SU-DHL-6 (cell line): ENCODE measurements around the gene TMOD1.
"Not testable (repeated sequence)": the region's sequence is repeated elsewhere in the genome, so short reads cannot be mapped to it uniquely, and the experiment has no call there.

ENCODE experiments used
- H2AFZ ChIP-seq: fragments of 200-600 bp; sonication (generic); 2 replicates; pipeline ENCODE4 v1.6.1; 2014; ENCODE audit warnings: low read depth, mild to moderate bottlenecking, moderate library complexity, mixed read lengths, antibody characterized with exemption, low read length; ENCODE audit not compliant: severe bottlenecking
- H3F3A ChIP-seq: fragments of 200-600 bp; shearing (Covaris generic); 2 replicates; pipeline ENCODE4 v1.6.0; 2016; ENCODE audit warnings: antibody characterized with exemption, mild to moderate bottlenecking; ENCODE audit not compliant: insufficient read depth
- H3K27ac ChIP-seq: fragments of 200-600 bp; sonication (generic); 2 replicates; pipeline ENCODE4 v1.5.1; 2016; ENCODE audit warnings: low read depth, mild to moderate bottlenecking, low read length, moderate library complexity, mixed read lengths
- H3K27me3 ChIP-seq: fragments of 200-600 bp; sonication (generic), shearing (Covaris generic); 2 replicates; pipeline ENCODE4 v1.6.0; 2014; ENCODE audit warnings: mild to moderate bottlenecking, low read length
- H3K36me3 ChIP-seq: fragments of 200-600 bp; sonication (generic); 2 replicates; pipeline ENCODE4 v1.6.1; 2014; ENCODE audit warnings: mild to moderate bottlenecking, low read length, mixed read lengths
- H3K4me2 ChIP-seq: fragments of 300-600, 200-600 bp; shearing (Covaris generic), sonication (generic); 2 replicates; pipeline ENCODE4 v1.6.0; 2014; ENCODE audit warnings: low read length, low read depth, mild to moderate bottlenecking; ENCODE audit not compliant: poor library complexity, severe bottlenecking
- H3K4me3 ChIP-seq: fragments of 200-600 bp; sonication (generic); 2 replicates; pipeline ENCODE4 v1.5.1; 2014; ENCODE audit warnings: antibody characterized with exemption, low read length, mild to moderate bottlenecking, mixed read lengths; ENCODE audit not compliant: insufficient read depth, poor library complexity, severe bottlenecking
- H3K79me2 ChIP-seq: fragments of 200-600 bp; sonication (generic); 2 replicates; pipeline ENCODE4 v1.6.1; 2014; ENCODE audit warnings: mild to moderate bottlenecking, low read length, moderate library complexity; ENCODE audit not compliant: insufficient read depth
- H3K9ac ChIP-seq: fragments of 200-600 bp; sonication (generic); 2 replicates; pipeline ENCODE4 v1.7.0; 2014; ENCODE audit warnings: mild to moderate bottlenecking, low read length
- H3K9me2 ChIP-seq: fragments of 200-600 bp; sonication (generic); replicated peaks from 2 replicates; pipeline ENCODE4 v1.6.1; 2014; ENCODE audit warnings: low read length; ENCODE audit not compliant: insufficient read depth
- H3K9me3 ChIP-seq: fragments of 200-600 bp; sonication (generic); 2 replicates; pipeline ENCODE4 v1.6.1; 2014; ENCODE audit warnings: low read length, mixed read lengths; ENCODE audit not compliant: insufficient read depth
- H4K20me1 ChIP-seq: fragments of 200-600 bp; sonication (generic); 2 replicates; pipeline ENCODE4 v1.6.1; 2014; ENCODE audit warnings: low read depth, mild to moderate bottlenecking, antibody characterized with exemption, low read length, moderate library complexity, mixed read lengths
- CTCF ChIP-seq: fragments of 200-600 bp; sonication (generic); IDR thresholded peaks from one replicate; pipeline ENCODE4 v1.5.1; 2017; ENCODE audit warnings: antibody characterized with exemption, mild to moderate bottlenecking, low read length, moderate library complexity; ENCODE audit not compliant: insufficient read depth, poor library complexity, severe bottlenecking
- EZH2phosphoT487 ChIP-seq: fragments of 200-600 bp; sonication (generic), shearing (Covaris generic); conservative IDR thresholded peaks from 2 replicates; pipeline ENCODE4 v1.6.1; 2018; ENCODE audit warnings: mild to moderate bottlenecking, antibody characterized with exemption, low read length, moderate library complexity, mixed read lengths

The TMOD1 gene

GRCh38 chr9:97572196-97572891 lies 70.9 kb downstream of the TMOD1 start:
- Histone ChIP-seq H3F3A (no peaks in the 10 kb centered on the region), H3K9me2 (no peaks in the 10 kb centered on the region), H4K20me1 (no peaks in the 10 kb centered on the region), H3K9ac (no peak overlapping the region), H3K27ac (no peak overlapping the region), H3K79me2 (no peaks in the 10 kb centered on the region), H3K36me3 (no peaks in the 10 kb centered on the region), H3K27me3 (no peaks in the 10 kb centered on the region), H3K4me2 (no peak overlapping the region), H3K9me3 (no peaks in the 10 kb centered on the region), H2AFZ (no peak overlapping the region), H3K4me3 (no peak overlapping the region)
- no peak for TF ChIP-seq EZH2phosphoT487
- no peak for TF ChIP-seq CTCF

GRCh38 chr9:97572892-97573365 lies 71.5 kb downstream of the TMOD1 start:
- Histone ChIP-seq H4K20me1 (no peaks in the 10 kb centered on the region), H3K36me3 (no peaks in the 10 kb centered on the region), H3K9me3 (no peaks in the 10 kb centered on the region), H3K27me3 (no peaks in the 10 kb centered on the region), H3K4me3 (no peak overlapping the region), H3F3A (no peaks in the 10 kb centered on the region), H3K27ac (no peak overlapping the region), H3K9me2 (no peaks in the 10 kb centered on the region), H3K4me2 (no peak overlapping the region), H3K79me2 (no peaks in the 10 kb centered on the region), H2AFZ (no peak overlapping the region), H3K9ac (no peak overlapping the region)
- no peak for TF ChIP-seq CTCF
- TF ChIP-seq EZH2phosphoT487 = no peak

GRCh38 chr9:97573482-97574073 lies 72.1 kb downstream of the TMOD1 start:
- Histone ChIP-seq H3F3A (no peaks in the 10 kb centered on the region), H3K9me2 (no peaks in the 10 kb centered on the region), H2AFZ (no peak overlapping the region), H3K36me3 (no peaks in the 10 kb centered on the region), H3K79me2 (no peaks in the 10 kb centered on the region), H3K4me3 (no peak overlapping the region), H3K9me3 (no peaks in the 10 kb centered on the region), H3K27ac (no peak overlapping the region), H4K20me1 (no peaks in the 10 kb centered on the region), H3K9ac (no peak overlapping the region), H3K4me2 (no peak overlapping the region), H3K27me3 (no peaks in the 10 kb centered on the region)
- no peak for TF ChIP-seq CTCF
- no peak for TF ChIP-seq EZH2phosphoT487

DNA sequence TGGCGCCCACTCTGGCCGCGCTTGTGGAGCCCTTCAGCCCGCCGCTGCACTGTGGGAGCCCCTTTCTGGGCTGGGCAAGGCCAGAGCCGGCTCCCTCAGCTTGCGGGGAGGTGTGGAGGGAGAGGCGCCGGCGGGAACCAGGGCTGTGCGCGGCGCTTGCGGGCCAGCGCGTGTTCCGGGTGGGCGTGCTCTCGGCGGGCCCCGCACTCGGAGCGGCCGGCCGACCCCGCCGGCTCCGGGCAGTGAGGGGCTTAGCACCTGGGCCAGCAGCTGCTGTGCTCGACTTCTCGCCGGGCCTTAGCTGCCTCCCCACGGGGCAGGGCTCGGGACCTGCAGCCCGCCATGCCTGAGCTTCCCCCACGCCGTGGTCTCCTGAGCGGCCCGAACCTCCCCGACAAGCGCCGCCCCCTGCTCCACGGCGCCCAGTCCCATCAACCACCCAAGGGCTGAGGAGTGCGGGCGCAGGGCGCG lies 72.7 kb downstream of the TMOD1 start:
- not testable (repeated sequence) for H3K9ac ChIP-seq, H3K4me3 ChIP-seq, H2AFZ ChIP-seq, H3K79me2 ChIP-seq, H3K27me3 ChIP-seq, H3K4me2 ChIP-seq, H3F3A ChIP-seq, H3K27ac ChIP-seq, H3K9me3 ChIP-seq, H3K9me2 ChIP-seq, H3K36me3 ChIP-seq, H4K20me1 ChIP-seq

- H3K4me2 ChIP-seq, H3K79me2 ChIP-seq, H3K27me3 ChIP-seq, H3K27ac ChIP-seq, H2AFZ ChIP-seq, H3K9ac ChIP-seq, H3K36me3 ChIP-seq, H4K20me1 ChIP-seq, H3K9me2 ChIP-seq, H3K4me3 ChIP-seq, H3K9me3 ChIP-seq, H3F3A ChIP-seq: not testable (repeated sequence)
Measured at GRCh38 chr9:97574921-97575672, 73.6 kb downstream of the TMOD1 start.
